Measurements from ENCODE around the gene GNAZ. TPM values are rescaled to one million over a fixed set of nuclear protein-coding genes. Genes with fewer than 3 reads are reported as not detected.
"Not testable (repeated sequence)": the region's sequence is repeated elsewhere in the genome, so short reads cannot be mapped to it uniquely, and the experiment has no call there.

GNAZ gene
- total and polyA plus RNA-seq, 4 donors = 0.21 to 2.2 (median 0.38) TPM

- no peak for TF ChIP-seq SP1 (IDR thresholded peaks at IDR 0.05)
- no peak for TF ChIP-seq FOXA2 (IDR thresholded peaks at IDR 0.05)
- TF ChIP-seq RAD21 (IDR thresholded peaks at IDR 0.05) = no peak
- no peak for TF ChIP-seq CTCF (IDR thresholded peaks at IDR 0.05; ENCODE audit: low read depth, low read length, missing input control)
- TF ChIP-seq HNF4A (conservative IDR thresholded peaks at IDR 0.05) = no peak
- no peak for TF ChIP-seq JUND (IDR thresholded peaks at IDR 0.05)
Observed at GRCh38 chr22:23133922-23134321, 63.6 kb downstream of the GNAZ start (continued).

DNA sequence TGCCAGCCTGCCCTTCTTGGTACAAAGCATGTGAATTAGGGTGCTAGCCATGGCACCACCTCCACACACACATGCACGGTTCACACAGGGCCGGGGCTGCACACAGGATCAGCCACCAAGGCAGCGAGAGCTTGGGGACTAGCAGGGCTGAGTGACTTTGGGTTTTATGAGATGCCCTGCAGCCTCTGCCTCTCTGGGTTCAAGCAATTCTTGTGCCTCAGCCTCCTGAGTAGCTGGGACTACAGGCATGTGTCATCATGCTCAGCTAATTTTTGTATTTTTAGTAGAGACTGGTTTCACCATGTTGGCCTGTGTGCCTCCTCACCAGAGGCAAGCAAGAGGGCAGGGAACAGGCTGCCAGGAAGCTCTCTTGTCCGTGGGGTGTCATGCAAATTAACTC, 66.7 kb downstream of the GNAZ start:
- 85% methylated on average over 4 of the region's 4 CpGs for WGBS
- not testable (repeated sequence) for H3K4me1 ChIP-seq (ENCODE audit: control insufficient read depth in 4 of 4, insufficient read depth in 4 of 4, low read length in 3 of 4); H3K9me3 ChIP-seq (ENCODE audit: control insufficient read depth in 4 of 4, low read length in 3 of 4); H3K36me3 ChIP-seq (ENCODE audit: control insufficient read depth in 4 of 4, insufficient read depth in 3 of 4, low read depth in 1 of 4, low read length in 3 of 4); DNase-seq (ENCODE audit: low spot score); H3K4me3 ChIP-seq (ENCODE audit: low read depth in 1 of 3, low read length in 3 of 3); H3K27me3 ChIP-seq (ENCODE audit: control insufficient read depth in 4 of 4, insufficient read depth in 4 of 4, low read length in 3 of 4); H3K27ac ChIP-seq (ENCODE audit: low read depth in 1 of 2, low read length in 2 of 2); H3K9ac ChIP-seq (ENCODE audit: low read depth in 1 of 2, low read length in 2 of 2)

GRCh38 chr22:23137468-23137867, 67.1 kb downstream of the GNAZ start:
- 73% methylated on average over 3 of the region's 3 CpGs for whole genome bisulfite sequencing
- Histone ChIP-seq H3K27ac (ENCODE audit: low read depth in 1 of 2, low read length in 2 of 2) (no peak overlapping the region), H3K9ac (ENCODE audit: low read depth in 1 of 2, low read length in 2 of 2) (no peak overlapping the region), H3K9me3 (ENCODE audit: control insufficient read depth in 4 of 4, low read length in 3 of 4) (no peaks in the 10 kb centered on the region), H3K4me3 (ENCODE audit: low read depth in 1 of 3, low read length in 3 of 3) (no peak overlapping the region), H3K36me3 (ENCODE audit: control insufficient read depth in 4 of 4, insufficient read depth in 3 of 4, low read depth in 1 of 4, low read length in 3 of 4) (no peaks in the 10 kb centered on the region), H3K4me1 (ENCODE audit: control insufficient read depth in 4 of 4, insufficient read depth in 4 of 4, low read length in 3 of 4) (peaks cover 3 to 9% (median 4%) of the 10 kb centered on the region in 4 donors), H3K27me3 (ENCODE audit: control insufficient read depth in 4 of 4, insufficient read depth in 4 of 4, low read length in 3 of 4) (no peaks in the 10 kb centered on the region)
- TF ChIP-seq FOXA1 (IDR thresholded peaks at IDR 0.05) = no peak
- no peak for TF ChIP-seq TAF1 (conservative IDR thresholded peaks at IDR 0.05)
- no peak for TF ChIP-seq RAD21 (IDR thresholded peaks at IDR 0.05)
- no peak for DNase-seq (ENCODE audit: low spot score)

- no peak overlapping the region for H3K9ac ChIP-seq (ENCODE audit: low read depth in 1 of 2, low read length in 2 of 2)
- no peak for TF ChIP-seq CTCF (IDR thresholded peaks at IDR 0.05; ENCODE audit: low read depth, low read length, missing input control)
- TF ChIP-seq GABPA (IDR thresholded peaks at IDR 0.05 in 1 of 2, conservative IDR thresholded peaks at IDR 0.05 in 1 of 2) = no peak
- TF ChIP-seq FOXA2 (IDR thresholded peaks at IDR 0.05) = no peak
- no peak for TF ChIP-seq SP1 (IDR thresholded peaks at IDR 0.05)
- TF ChIP-seq, protein P1, sequence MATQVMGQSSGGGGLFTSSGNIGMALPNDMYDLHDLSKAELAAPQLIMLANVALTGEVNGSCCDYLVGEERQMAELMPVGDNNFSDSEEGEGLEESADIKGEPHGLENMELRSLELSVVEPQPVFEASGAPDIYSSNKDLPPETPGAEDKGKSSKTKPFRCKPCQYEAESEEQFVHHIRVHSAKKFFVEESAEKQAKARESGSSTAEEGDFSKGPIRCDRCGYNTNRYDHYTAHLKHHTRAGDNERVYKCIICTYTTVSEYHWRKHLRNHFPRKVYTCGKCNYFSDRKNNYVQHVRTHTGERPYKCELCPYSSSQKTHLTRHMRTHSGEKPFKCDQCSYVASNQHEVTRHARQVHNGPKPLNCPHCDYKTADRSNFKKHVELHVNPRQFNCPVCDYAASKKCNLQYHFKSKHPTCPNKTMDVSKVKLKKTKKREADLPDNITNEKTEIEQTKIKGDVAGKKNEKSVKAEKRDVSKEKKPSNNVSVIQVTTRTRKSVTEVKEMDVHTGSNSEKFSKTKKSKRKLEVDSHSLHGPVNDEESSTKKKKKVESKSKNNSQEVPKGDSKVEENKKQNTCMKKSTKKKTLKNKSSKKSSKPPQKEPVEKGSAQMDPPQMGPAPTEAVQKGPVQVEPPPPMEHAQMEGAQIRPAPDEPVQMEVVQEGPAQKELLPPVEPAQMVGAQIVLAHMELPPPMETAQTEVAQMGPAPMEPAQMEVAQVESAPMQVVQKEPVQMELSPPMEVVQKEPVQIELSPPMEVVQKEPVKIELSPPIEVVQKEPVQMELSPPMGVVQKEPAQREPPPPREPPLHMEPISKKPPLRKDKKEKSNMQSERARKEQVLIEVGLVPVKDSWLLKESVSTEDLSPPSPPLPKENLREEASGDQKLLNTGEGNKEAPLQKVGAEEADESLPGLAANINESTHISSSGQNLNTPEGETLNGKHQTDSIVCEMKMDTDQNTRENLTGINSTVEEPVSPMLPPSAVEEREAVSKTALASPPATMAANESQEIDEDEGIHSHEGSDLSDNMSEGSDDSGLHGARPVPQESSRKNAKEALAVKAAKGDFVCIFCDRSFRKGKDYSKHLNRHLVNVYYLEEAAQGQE (IDR thresholded peaks at IDR 0.05) = no peak
- no peak for TF ChIP-seq HNF4A (conservative IDR thresholded peaks at IDR 0.05)
- TF ChIP-seq TAF1 (conservative IDR thresholded peaks at IDR 0.05) = no peak
- no peak for TF ChIP-seq HNF4G (IDR thresholded peaks at IDR 0.05)
- no peak for TF ChIP-seq JUND (IDR thresholded peaks at IDR 0.05)
- TF ChIP-seq, protein P2, sequence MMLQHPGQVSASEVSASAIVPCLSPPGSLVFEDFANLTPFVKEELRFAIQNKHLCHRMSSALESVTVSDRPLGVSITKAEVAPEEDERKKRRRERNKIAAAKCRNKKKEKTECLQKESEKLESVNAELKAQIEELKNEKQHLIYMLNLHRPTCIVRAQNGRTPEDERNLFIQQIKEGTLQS (IDR thresholded peaks at IDR 0.05) = no peak
- TF ChIP-seq RXRA (IDR thresholded peaks at IDR 0.05) = no peak
- no peak for TF ChIP-seq FOXA1 (IDR thresholded peaks at IDR 0.05)
- TF ChIP-seq ZBTB33 (IDR thresholded peaks at IDR 0.05) = no peak
- no peak for TF ChIP-seq RAD21 (IDR thresholded peaks at IDR 0.05)
- no peak for TF ChIP-seq NR2F2 (IDR thresholded peaks at IDR 0.05)
Observed at GRCh38 chr22:23137905-23138561, 67.7 kb downstream of the GNAZ start.

More at GRCh38 chr22:23137905-23138561, 67.7 kb downstream of the GNAZ start:
- Histone ChIP-seq H3K4me3 (ENCODE audit: low read depth in 1 of 3, low read length in 3 of 3) (no peak overlapping the region), H3K27ac (ENCODE audit: low read depth in 1 of 2, low read length in 2 of 2) (no peak overlapping the region), H3K27me3 (ENCODE audit: control insufficient read depth in 4 of 4, insufficient read depth in 4 of 4, low read length in 3 of 4) (no peaks in the 10 kb centered on the region), H3K9me3 (ENCODE audit: control insufficient read depth in 4 of 4, low read length in 3 of 4) (no peaks in the 10 kb centered on the region), H3K36me3 (ENCODE audit: control insufficient read depth in 4 of 4, insufficient read depth in 3 of 4, low read depth in 1 of 4, low read length in 3 of 4) (no peaks in the 10 kb centered on the region), H3K4me1 (ENCODE audit: control insufficient read depth in 4 of 4, insufficient read depth in 4 of 4, low read length in 3 of 4) (peaks cover 3 to 12% (median 6%) of the 10 kb centered on the region in 4 donors)
- DNase-seq (ENCODE audit: low spot score) = no peak
- WGBS = 77% methylated on average over 5 of the region's 5 CpGs
